ENCODE measurements around the gene IL3RA.

Gene IL3RA

GRCh38 chrX:1427756-1428155, 91.2 kb downstream of the IL3RA start:
- H3K4me3 ChIP-seq (ENCODE audit: low read length): no peak overlapping the region
- TF ChIP-seq ZNF274 (IDR thresholded peaks at IDR 0.05; ENCODE audit: low read depth, low read length): no peak

GRCh38 chrX:1430451-1430850, 93.9 kb downstream of the IL3RA start:
- TF ChIP-seq ZNF274 (IDR thresholded peaks at IDR 0.05; ENCODE audit: low read depth, low read length): no peak

More at GRCh38 chrX:1430451-1430850, 93.9 kb downstream of the IL3RA start:
- H3K4me3 ChIP-seq (ENCODE audit: low read length): no peak overlapping the region
